ENCODE data around the gene CNTN4.

The CNTN4 gene

GRCh38 chr3:3081381-3082233 is 982.9 kb downstream of the CNTN4 start:
- TF ChIP-seq GABPA (IDR thresholded peaks at IDR 0.05; ENCODE audit: low read depth) (no peak), SPI1 (IDR thresholded peaks at IDR 0.05; ENCODE audit: borderline replicate concordance, low read depth) (no peak), POLR2AphosphoS5 (IDR thresholded peaks at IDR 0.05; ENCODE audit: low read depth) (no peak)
- TF ChIP-seq, protein P1, sequence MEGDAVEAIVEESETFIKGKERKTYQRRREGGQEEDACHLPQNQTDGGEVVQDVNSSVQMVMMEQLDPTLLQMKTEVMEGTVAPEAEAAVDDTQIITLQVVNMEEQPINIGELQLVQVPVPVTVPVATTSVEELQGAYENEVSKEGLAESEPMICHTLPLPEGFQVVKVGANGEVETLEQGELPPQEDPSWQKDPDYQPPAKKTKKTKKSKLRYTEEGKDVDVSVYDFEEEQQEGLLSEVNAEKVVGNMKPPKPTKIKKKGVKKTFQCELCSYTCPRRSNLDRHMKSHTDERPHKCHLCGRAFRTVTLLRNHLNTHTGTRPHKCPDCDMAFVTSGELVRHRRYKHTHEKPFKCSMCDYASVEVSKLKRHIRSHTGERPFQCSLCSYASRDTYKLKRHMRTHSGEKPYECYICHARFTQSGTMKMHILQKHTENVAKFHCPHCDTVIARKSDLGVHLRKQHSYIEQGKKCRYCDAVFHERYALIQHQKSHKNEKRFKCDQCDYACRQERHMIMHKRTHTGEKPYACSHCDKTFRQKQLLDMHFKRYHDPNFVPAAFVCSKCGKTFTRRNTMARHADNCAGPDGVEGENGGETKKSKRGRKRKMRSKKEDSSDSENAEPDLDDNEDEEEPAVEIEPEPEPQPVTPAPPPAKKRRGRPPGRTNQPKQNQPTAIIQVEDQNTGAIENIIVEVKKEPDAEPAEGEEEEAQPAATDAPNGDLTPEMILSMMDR (IDR thresholded peaks at IDR 0.05; ENCODE audit: insufficient read depth, low read length), result no peak
- TF ChIP-seq, protein P2, sequence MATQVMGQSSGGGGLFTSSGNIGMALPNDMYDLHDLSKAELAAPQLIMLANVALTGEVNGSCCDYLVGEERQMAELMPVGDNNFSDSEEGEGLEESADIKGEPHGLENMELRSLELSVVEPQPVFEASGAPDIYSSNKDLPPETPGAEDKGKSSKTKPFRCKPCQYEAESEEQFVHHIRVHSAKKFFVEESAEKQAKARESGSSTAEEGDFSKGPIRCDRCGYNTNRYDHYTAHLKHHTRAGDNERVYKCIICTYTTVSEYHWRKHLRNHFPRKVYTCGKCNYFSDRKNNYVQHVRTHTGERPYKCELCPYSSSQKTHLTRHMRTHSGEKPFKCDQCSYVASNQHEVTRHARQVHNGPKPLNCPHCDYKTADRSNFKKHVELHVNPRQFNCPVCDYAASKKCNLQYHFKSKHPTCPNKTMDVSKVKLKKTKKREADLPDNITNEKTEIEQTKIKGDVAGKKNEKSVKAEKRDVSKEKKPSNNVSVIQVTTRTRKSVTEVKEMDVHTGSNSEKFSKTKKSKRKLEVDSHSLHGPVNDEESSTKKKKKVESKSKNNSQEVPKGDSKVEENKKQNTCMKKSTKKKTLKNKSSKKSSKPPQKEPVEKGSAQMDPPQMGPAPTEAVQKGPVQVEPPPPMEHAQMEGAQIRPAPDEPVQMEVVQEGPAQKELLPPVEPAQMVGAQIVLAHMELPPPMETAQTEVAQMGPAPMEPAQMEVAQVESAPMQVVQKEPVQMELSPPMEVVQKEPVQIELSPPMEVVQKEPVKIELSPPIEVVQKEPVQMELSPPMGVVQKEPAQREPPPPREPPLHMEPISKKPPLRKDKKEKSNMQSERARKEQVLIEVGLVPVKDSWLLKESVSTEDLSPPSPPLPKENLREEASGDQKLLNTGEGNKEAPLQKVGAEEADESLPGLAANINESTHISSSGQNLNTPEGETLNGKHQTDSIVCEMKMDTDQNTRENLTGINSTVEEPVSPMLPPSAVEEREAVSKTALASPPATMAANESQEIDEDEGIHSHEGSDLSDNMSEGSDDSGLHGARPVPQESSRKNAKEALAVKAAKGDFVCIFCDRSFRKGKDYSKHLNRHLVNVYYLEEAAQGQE (IDR thresholded peaks at IDR 0.05; ENCODE audit: insufficient replicate concordance, low read depth), result no peak
- Histone ChIP-seq H3K27me3 (ENCODE audit: insufficient read depth, poor library complexity, severe bottlenecking) (no peaks in the 10 kb centered on the region), H3K27ac (replicated peaks) (no peak overlapping the region), H3K4me3 (replicated peaks; ENCODE audit: insufficient read depth, low read length) (no peak overlapping the region)
- DNase-seq (ENCODE audit: low read depth in 1 of 2, low spot score in 1 of 2), result no peak

GRCh38 chr3:3082234-3082924 is 983.7 kb downstream of the CNTN4 start:
- TF ChIP-seq POLR2AphosphoS5 (IDR thresholded peaks at IDR 0.05; ENCODE audit: low read depth) (no peak), SPI1 (IDR thresholded peaks at IDR 0.05; ENCODE audit: borderline replicate concordance, low read depth) (peak; percentile 62; the same call in 1 of the 2 replicates)
- H3K27ac ChIP-seq (replicated peaks), result no peak overlapping the region
- DNase-seq (ENCODE audit: low read depth in 1 of 2, low spot score in 1 of 2), result no peak
- no peaks in the 10 kb centered on the region for H3K27me3 ChIP-seq (ENCODE audit: insufficient read depth, poor library complexity, severe bottlenecking)
- no peak overlapping the region for H3K4me3 ChIP-seq (replicated peaks; ENCODE audit: insufficient read depth, low read length)

- H3K27me3 ChIP-seq (ENCODE audit: insufficient read depth, poor library complexity, severe bottlenecking), result no peaks in the 10 kb centered on the region
- H3K27ac ChIP-seq (replicated peaks), result no peak overlapping the region
- DNase-seq (ENCODE audit: low read depth in 1 of 2, low spot score in 1 of 2), result peak; percentile 10 to 23
- TF ChIP-seq GABPA (IDR thresholded peaks at IDR 0.05; ENCODE audit: low read depth), result no peak
- H3K4me3 ChIP-seq (replicated peaks; ENCODE audit: insufficient read depth, low read length), result no peak overlapping the region
Measured at GRCh38 chr3:3084890-3085289, 986.2 kb downstream of the CNTN4 start.

GRCh38 chr3:3085782-3086181 is 987.1 kb downstream of the CNTN4 start:
- H3K4me3 ChIP-seq (replicated peaks; ENCODE audit: insufficient read depth, low read length), result no peak overlapping the region

More at GRCh38 chr3:3085782-3086181, 987.1 kb downstream of the CNTN4 start:
- TF ChIP-seq POLR2AphosphoS5 (IDR thresholded peaks at IDR 0.05; ENCODE audit: low read depth) (no peak), SPI1 (IDR thresholded peaks at IDR 0.05; ENCODE audit: borderline replicate concordance, low read depth) (no peak), GABPA (IDR thresholded peaks at IDR 0.05; ENCODE audit: low read depth) (no peak)
- TF ChIP-seq, protein P1 (IDR thresholded peaks at IDR 0.05; ENCODE audit: insufficient read depth, low read length), result no peak
- TF ChIP-seq, protein P2 (IDR thresholded peaks at IDR 0.05; ENCODE audit: insufficient replicate concordance, low read depth), result no peak
- no peak for DNase-seq (ENCODE audit: low read depth in 1 of 2, low spot score in 1 of 2)
- Histone ChIP-seq H3K27ac (replicated peaks) (no peak overlapping the region; the same call in 1 of the 2 replicates), H3K27me3 (ENCODE audit: insufficient read depth, poor library complexity, severe bottlenecking) (no peaks in the 10 kb centered on the region)
